ENCODE results near the gene C19orf67.
"Not testable (repeated sequence)": the region's sequence is repeated elsewhere in the genome, so short reads cannot be mapped to it uniquely, and the experiment has no call there.

C19orf67 gene

GRCh38 chr19:14056741-14057356 is 28.7 kb downstream of the C19orf67 start:
- no peak for DNase-seq (ENCODE audit: low read depth, low spot score)

DNA sequence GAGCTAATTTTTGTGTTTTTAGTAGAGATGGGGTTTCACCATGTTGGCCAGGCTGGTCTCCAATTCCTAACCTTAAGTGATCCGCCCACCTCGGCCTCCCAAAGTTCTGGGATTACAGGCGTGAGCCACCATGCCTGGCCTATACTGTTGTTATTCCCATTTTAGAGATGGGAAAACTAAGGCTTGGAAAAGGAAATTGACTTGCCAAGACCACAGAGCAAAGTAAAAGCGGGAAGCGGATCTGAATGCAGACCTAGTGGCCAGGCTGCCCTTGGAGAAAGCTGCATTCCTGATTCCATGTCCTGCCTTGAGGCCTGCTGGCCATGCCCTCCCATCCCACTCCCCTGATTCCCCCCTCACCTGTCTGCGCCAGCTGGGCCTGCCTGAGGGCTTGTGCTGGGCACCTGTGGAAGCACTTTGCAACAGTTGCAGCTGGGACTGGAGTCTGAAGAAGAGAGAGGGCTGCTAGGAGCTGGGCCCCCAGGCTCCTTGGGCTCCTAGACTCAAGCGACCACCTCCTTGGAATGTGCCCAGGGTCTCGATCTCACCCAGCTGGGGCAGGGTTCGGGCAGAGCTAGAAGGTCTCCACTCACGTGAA is 29.4 kb downstream of the C19orf67 start:
- no peak for DNase-seq (ENCODE audit: low read depth, low spot score)

- DNase-seq (ENCODE audit: low read depth, low spot score), result no peak
Measured at GRCh38 chr19:14055396-14055795, 30.2 kb downstream of the C19orf67 start.

DNA sequence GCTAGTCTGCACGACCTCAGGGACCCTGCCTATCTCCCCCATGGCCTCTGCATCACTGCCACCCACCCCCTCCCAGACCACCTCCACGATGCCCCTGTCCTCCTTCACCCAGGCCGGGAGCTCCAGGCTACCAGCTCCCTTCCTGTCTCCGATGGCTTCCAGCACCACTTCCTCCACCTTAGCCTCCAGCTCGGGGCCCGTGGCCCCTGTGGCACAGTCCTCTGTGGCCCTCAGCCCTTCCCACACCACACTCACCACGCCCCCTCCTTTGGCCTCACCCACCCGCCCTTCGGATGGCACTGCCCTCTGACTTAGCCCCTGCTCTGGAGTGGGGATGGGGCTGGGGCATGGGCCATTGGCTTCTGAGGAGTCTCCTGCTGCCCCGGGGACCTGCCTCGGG is 30.9 kb downstream of the C19orf67 start:
- DNase-seq (ENCODE audit: low read depth, low spot score), result no peak

DNA sequence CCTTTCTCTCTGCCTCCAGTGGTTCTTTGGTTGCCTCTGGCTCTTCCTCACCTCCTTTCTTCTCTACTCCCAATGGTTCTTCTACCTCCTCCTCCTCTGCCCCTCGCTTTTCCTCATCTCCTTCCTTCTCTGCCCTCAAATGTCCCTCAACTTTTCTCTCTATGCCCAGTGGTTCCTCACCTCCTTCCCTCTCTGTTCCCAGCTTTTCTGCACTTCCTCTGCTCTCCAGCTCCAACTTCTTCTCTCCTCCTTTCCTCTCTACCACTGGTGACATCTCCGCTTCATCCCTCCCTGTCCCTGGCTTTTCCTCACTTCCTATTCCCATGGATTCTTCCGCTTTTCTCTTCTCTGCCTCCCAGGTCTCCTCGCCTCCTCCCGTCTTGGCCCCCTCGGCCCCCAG is 31.5 kb downstream of the C19orf67 start:
- DNase-seq (ENCODE audit: low read depth, low spot score), result no peak

DNA sequence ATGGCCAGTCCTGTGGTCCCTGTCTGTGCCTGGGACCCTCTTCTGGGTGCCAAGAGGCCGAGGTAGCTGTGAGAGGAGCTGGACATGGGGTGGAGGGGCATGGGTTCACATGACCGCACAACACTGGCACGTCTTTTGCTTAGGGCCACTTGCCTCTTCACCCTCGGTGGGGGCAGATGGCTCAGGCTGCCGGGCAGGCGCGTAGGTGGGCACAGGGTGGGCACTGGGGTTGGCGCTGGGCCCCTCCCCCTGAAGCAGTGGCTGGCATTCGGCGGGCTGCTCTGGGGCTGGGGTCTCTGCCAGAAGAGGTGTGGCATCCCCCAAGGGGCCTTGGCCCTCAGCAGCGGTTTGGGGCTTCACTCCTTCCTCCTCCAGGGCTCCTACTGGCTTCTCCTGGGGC is 32.1 kb downstream of the C19orf67 start:
- no peak for DNase-seq (ENCODE audit: low read depth, low spot score)

DNA sequence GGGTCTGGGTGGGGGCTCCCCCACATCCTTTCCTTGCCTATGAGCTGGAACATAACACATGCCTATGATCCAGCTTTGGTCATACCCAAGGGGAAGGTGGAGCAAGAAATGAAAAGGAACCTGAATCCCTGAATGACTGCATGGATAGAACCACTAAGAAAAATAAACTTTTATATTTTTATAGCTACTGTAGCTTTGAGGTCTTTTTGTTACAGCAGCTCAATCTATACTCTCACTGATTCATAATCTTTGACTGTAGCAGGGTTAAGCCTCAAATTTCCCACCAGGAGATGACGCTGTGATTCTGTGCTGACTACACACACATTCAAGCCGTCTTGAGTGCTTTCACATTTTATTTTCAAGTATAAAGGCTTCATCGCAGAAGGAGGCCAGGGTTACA is 32.6 kb downstream of the C19orf67 start:
- DNase-seq (ENCODE audit: low read depth, low spot score), result no peak

- no peak for DNase-seq (ENCODE audit: low read depth, low spot score)
Measured at GRCh38 chr19:14052470-14052869, 33.1 kb downstream of the C19orf67 start.

GRCh38 chr19:14051980-14052379 is 33.6 kb downstream of the C19orf67 start:
- DNase-seq (ENCODE audit: low read depth, low spot score), result no peak

- not testable (repeated sequence) for DNase-seq (ENCODE audit: low read depth, low spot score)
Measured at GRCh38 chr19:14050961-14051360, 34.6 kb downstream of the C19orf67 start.

GRCh38 chr19:14050512-14050911 is 35.1 kb downstream of the C19orf67 start:
- no peak for DNase-seq (ENCODE audit: low read depth, low spot score)

DNA sequence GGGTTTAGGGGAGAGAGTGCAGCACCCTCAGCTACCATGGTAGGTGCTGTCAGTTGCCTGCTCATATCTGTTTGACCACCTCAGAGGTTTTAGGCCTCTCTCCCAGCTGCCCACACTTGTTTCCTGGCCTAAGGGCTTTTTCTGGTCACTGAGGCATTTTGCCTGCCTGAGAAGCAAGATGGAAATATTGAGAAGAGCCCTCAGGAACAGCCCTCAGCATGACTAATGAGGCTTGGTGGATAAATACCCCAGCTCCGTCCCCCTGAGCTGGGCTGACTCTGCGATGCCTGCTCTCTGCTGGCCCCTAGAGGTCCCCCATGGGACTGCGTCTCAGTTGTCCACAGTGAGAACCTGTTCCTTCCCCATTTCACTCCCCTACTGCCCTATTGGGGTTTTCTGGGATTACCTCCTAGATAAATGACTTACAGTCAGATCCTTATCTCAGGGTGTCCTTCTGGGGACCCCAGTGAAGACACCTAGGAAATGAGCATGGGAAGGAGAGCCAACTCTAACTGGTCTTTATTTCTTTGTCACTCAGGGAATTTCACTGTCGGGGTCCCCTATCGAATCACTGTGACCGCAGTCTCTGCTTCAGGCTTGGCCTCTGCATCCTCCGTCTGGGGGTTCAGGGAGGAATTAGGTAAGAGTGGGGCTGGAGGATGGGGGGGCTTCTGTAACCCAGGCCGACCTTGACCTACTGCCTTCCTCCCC is 37.0 kb downstream of the C19orf67 start:
- DNase-seq (ENCODE audit: low read depth, low spot score), result peak; percentile 37

GRCh38 chr19:14047866-14048265 is 37.7 kb downstream of the C19orf67 start:
- not testable (repeated sequence) for DNase-seq (ENCODE audit: low read depth, low spot score)

GRCh38 chr19:14042659-14043608 is 42.6 kb downstream of the C19orf67 start:
- peak; percentile 72 for DNase-seq (ENCODE audit: low read depth, low spot score)

DNA sequence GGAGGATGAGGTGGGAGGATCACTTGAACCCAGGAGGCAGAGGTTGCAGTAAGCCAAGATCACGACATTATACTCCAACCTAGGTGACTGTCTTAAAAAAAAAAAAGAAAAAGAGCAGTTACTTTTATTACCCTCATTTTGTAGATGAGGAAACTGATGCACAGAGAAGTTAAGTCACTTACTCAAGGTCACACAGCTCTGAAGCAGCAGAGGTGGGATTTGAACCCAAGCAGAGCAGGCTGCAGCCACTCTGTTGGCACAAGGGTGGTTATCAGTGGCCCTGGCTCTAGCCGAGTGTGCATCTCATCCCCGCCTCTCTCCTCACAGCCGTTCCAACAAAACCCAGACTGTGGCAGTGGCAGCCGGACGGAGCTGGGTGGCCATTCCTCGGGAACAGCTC is 46.4 kb downstream of the C19orf67 start:
- no peak for DNase-seq (ENCODE audit: low read depth, low spot score)

DNA sequence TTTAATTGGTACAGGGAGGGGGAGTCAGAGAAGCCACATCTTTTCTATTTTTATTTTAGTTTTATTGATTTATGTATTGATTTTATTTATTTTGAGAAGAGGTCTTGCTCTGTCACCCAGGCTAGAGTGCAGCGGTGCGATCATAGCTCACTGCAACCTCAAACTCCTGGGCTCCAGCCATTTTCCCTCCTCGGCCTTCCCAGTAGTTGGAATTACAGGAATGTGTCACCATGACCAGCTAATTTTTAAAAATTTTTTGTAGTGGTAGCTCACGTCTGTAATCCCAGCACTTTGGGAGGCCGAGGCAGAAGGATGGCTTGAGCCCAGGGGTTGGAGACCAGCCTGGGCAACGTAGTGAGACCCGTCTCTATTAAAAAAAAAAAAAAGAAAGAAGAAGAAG is 49.9 kb downstream of the C19orf67 start:
- DNase-seq (ENCODE audit: low read depth, low spot score), result peak; percentile 72

- not testable (repeated sequence) for DNase-seq (ENCODE audit: low read depth, low spot score)
Measured at GRCh38 chr19:14035159-14035558, 50.4 kb downstream of the C19orf67 start.

DNA sequence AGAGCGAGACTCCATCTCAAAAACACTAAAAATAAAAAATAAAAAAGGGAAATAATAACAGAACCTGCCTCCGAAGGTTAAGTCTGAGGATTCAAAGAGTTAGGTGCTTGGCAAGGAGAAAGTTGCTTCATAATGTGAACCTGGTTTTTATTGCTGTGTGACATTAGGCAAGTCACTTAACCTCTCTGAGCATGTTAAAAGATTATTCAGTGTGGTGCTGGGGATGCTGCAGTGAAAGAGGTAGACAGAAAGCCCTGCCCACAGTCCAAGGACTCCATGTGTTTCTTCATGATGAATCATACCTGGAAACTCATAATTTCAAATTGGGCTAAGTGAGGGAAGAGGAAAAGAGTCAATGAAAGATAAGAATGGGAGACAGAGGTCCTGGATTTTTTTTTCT is 51.6 kb downstream of the C19orf67 start:
- no peak for DNase-seq (ENCODE audit: low read depth, low spot score)

DNA sequence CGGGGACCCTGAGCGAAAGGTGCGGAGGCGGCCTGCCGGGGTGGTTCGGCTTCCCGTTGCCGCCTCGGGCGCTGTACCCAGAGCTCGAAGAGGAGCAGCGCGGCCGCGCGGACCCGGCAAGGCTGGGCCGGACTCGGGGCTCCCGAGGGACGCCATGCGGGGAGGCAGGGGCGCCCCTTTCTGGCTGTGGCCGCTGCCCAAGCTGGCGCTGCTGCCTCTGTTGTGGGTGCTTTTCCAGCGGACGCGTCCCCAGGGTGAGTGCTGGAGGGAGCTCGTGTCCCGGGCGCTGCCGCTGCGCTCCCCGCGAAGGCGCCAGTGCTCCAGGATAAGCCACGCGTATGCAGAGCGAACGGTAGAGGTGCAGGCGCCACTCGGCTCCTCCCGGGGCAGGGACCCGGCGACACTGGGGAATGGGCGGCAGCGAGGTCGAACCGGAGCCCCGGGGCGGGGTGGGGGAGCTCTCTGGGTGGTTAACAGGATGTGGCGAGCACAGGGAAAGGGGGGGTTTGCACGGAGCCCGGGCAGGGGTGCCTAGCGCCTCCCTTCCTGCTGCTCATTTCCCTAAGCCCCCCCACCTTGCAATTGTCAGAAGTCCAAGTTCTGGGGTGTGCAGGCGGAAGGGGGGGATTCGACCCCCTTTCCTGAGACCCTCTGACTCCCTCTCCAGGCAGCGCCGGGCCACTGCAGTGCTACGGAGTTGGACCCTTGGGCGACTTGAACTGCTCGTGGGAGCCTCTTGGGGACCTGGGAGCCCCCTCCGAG is 53.7 kb downstream of the C19orf67 start, which contains the start of gene IL27RA:
Gene IL27RA (plus strand): TSS at position 44 of the 762 bp plus-strand sequence. CDS start 111 bp downstream, at position 155.
- DNase-seq (ENCODE audit: low read depth, low spot score), result peak; percentile 74
